Femur (tissue), 1 donor: Measurements from ENCODE around the gene RPL3.
A peak's percentile ranks its signal among the peaks of the same experiment; 100 is the strongest.

Experiments used
- DNase-seq: peaks from one replicate; pipeline ENCODE4 v3.0.0-alpha.2; 2017

RPL3 gene

GRCh38 chr22:39297490-39298240 lies 21.8 kb downstream of the RPL3 start:
- DNase-seq = no peak

- no peak for DNase-seq
These were observed 22.4 kb downstream of the RPL3 start for GRCh38 chr22:39296981-39297489.

GRCh38 chr22:39296535-39296934 lies 22.9 kb downstream of the RPL3 start:
- no peak for DNase-seq

GRCh38 chr22:39294571-39295468 lies 24.6 kb downstream of the RPL3 start:
- no peak for DNase-seq

- no peak for DNase-seq
These were observed 25.6 kb downstream of the RPL3 start for GRCh38 chr22:39293766-39294368.

GRCh38 chr22:39292561-39293074 lies 26.8 kb downstream of the RPL3 start:
- peak; percentile 86 for DNase-seq

GRCh38 chr22:39292031-39292462 lies 27.4 kb downstream of the RPL3 start:
- DNase-seq = no peak

- no peak for DNase-seq
These were observed 27.9 kb downstream of the RPL3 start for GRCh38 chr22:39291523-39291922.

GRCh38 chr22:39290724-39291161 lies 28.7 kb downstream of the RPL3 start:
- DNase-seq = peak; percentile 78

- DNase-seq = peak; percentile 24
These were observed 29.3 kb downstream of the RPL3 start for GRCh38 chr22:39289975-39290720.

GRCh38 chr22:39289533-39289932 lies 29.9 kb downstream of the RPL3 start:
- DNase-seq = peak; percentile 17

GRCh38 chr22:39288135-39288898 lies 31.1 kb downstream of the RPL3 start:
- no peak for DNase-seq

- peak; percentile 44 for DNase-seq
These were observed 32.2 kb downstream of the RPL3 start for GRCh38 chr22:39287076-39287725.

- DNase-seq = no peak
These were observed 34.4 kb downstream of the RPL3 start for GRCh38 chr22:39284983-39285382.

- DNase-seq = no peak
These were observed 35.1 kb downstream of the RPL3 start for GRCh38 chr22:39284142-39284980.

GRCh38 chr22:39283322-39284141 lies 35.9 kb downstream of the RPL3 start:
- DNase-seq = peak; percentile 66

GRCh38 chr22:39282645-39283321 lies 36.6 kb downstream of the RPL3 start:
- DNase-seq = no peak

GRCh38 chr22:39281126-39281525 lies 38.3 kb downstream of the RPL3 start:
- DNase-seq = no peak
